Measurements from ENCODE around the gene RETSAT. TPM values are rescaled to one million over a fixed set of nuclear protein-coding genes. Genes with fewer than 3 reads are reported as not detected.

The RETSAT gene
- total and polyA plus RNA-seq, 2 of the 13 experiments (the other 11 are each of a cell fraction or from before 2014, with no cell fraction given): 46.7 to 61.0 TPM

DNA sequence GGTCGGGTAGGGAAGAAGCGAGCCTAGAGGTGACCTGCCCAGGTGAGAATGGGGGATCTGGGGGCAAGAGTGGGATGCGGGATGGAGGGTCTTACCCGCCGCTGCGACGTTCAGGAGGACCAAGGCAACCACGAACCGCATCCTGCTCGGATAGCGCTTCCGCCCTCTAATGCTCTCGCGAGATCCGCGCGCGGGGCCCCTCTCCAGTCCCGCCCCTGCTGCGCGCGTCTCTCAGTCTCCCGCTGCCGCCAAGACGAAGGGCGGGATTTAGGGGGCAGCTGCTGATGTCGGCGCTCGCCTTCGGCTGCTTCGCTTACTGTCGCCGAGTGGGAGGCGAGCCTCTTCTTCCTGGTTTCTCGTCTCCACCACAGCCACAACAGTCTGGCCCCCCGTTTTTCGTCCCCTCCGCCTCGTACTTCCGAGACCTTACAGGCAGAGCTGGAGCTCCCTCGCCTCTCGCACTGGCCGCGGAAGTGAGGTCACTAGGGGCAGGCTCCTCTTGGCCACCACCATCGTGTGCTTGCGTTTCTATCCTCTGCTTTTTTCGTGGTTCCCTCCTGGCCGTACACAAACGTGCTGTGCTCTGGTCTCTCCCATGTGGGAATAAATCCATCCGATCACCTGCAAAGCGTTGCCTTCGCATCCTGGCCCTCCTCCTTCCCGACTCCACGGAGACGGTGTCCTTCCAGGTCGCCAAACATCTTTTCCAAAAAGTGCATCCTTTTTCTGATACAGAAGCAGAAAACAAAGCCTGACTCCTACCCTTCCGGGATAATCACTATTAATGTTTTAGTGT lies 26.3 kb downstream of the RETSAT start, which contains the start of gene TGOLN2 (continued):
- TF ChIP-seq, protein P1, sequence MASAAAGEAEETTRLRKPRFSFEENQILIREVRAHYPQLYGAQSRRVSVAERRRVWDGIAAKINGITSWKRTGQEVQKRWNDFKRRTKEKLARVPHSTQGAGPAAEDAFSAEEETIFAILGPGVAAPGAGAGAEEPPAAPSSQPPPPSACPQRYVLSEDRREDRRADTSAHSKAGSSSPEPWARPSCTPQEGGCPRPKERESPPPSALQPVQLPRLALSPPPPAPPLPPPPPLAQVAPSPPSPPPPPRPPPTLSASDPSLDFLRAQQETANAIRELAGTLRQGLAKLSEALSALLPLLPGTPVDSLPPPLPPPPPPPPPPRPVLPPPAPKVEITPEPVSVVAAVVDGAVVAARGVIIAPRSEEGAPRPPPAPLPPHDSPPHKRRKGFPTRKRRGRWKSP (CRISPR knock-in tag; IDR thresholded peaks at IDR 0.05): peak; percentile 93
- TF ChIP-seq POGZ (CRISPR knock-in tag; IDR thresholded peaks at IDR 0.05) (peak; percentile 86), SIX1 (CRISPR knock-in tag; IDR thresholded peaks at IDR 0.05; ENCODE audit: borderline replicate concordance) (0 out of 2 replicates have a peak, but pooled peaks have one; percentile 27), KAT2B (IDR thresholded peaks at IDR 0.05; ENCODE audit: borderline replicate concordance, low read depth, low read length) (no peak), KMT2B (CRISPR knock-in tag; IDR thresholded peaks at IDR 0.05) (peak; percentile 91), RXRB (CRISPR knock-in tag; IDR thresholded peaks at IDR 0.05; ENCODE audit: borderline replicate concordance) (peak; percentile 73), ZNF326 (CRISPR knock-in tag; IDR thresholded peaks at IDR 0.05; ENCODE audit: borderline replicate concordance) (no peak), MAFK (conservative IDR thresholded peaks at IDR 0.05 in 1 of 2, IDR thresholded peaks at IDR 0.05 in 1 of 2; ENCODE audit: low read length in 2 of 2) (no peak), HNRNPLL (IDR thresholded peaks at IDR 0.05; ENCODE audit: low read depth, low read length, poor library complexity, severe bottlenecking) (peak; percentile 75), CCAR2 (optimal IDR thresholded peaks at IDR 0.05; ENCODE audit: low read depth, low read length) (no peak), TBP (CRISPR knock-in tag; IDR thresholded peaks at IDR 0.05) (0 out of 2 replicates have a peak, but pooled peaks have one; percentile 64), ZNF12 (CRISPR knock-in tag; IDR thresholded peaks at IDR 0.05) (0 out of 2 replicates have a peak, but pooled peaks have one; percentile 22), ZNF232 (CRISPR knock-in tag; IDR thresholded peaks at IDR 0.05; ENCODE audit: borderline replicate concordance) (peak; percentile 91; the same call in 1 of the 2 replicates), ZNF841 (CRISPR knock-in tag; IDR thresholded peaks at IDR 0.05; ENCODE audit: borderline replicate concordance) (no peak), ZNF879 (CRISPR knock-in tag; IDR thresholded peaks at IDR 0.05) (no peak; the same call in 1 of the 2 replicates), ZNF34 (CRISPR knock-in tag; IDR thresholded peaks at IDR 0.05; ENCODE audit: borderline replicate concordance) (0 out of 2 replicates have a peak, but pooled peaks have one; percentile 24)
- TF ChIP-seq, protein P2, sequence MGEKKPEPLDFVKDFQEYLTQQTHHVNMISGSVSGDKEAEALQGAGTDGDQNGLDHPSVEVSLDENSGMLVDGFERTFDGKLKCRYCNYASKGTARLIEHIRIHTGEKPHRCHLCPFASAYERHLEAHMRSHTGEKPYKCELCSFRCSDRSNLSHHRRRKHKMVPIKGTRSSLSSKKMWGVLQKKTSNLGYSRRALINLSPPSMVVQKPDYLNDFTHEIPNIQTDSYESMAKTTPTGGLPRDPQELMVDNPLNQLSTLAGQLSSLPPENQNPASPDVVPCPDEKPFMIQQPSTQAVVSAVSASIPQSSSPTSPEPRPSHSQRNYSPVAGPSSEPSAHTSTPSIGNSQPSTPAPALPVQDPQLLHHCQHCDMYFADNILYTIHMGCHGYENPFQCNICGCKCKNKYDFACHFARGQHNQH (CRISPR knock-in tag; IDR thresholded peaks at IDR 0.05): peak; percentile 92
- TF ChIP-seq, protein P3, sequence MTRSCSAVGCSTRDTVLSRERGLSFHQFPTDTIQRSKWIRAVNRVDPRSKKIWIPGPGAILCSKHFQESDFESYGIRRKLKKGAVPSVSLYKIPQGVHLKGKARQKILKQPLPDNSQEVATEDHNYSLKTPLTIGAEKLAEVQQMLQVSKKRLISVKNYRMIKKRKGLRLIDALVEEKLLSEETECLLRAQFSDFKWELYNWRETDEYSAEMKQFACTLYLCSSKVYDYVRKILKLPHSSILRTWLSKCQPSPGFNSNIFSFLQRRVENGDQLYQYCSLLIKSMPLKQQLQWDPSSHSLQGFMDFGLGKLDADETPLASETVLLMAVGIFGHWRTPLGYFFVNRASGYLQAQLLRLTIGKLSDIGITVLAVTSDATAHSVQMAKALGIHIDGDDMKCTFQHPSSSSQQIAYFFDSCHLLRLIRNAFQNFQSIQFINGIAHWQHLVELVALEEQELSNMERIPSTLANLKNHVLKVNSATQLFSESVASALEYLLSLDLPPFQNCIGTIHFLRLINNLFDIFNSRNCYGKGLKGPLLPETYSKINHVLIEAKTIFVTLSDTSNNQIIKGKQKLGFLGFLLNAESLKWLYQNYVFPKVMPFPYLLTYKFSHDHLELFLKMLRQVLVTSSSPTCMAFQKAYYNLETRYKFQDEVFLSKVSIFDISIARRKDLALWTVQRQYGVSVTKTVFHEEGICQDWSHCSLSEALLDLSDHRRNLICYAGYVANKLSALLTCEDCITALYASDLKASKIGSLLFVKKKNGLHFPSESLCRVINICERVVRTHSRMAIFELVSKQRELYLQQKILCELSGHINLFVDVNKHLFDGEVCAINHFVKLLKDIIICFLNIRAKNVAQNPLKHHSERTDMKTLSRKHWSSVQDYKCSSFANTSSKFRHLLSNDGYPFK (CRISPR knock-in tag; IDR thresholded peaks at IDR 0.05; ENCODE audit: borderline replicate concordance): peak; percentile 94
- TF ChIP-seq, protein P4, sequence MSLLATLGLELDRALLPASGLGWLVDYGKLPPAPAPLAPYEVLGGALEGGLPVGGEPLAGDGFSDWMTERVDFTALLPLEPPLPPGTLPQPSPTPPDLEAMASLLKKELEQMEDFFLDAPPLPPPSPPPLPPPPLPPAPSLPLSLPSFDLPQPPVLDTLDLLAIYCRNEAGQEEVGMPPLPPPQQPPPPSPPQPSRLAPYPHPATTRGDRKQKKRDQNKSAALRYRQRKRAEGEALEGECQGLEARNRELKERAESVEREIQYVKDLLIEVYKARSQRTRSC (CRISPR knock-in tag; IDR thresholded peaks at IDR 0.05; ENCODE audit: low read depth): 0 out of 2 replicates have a peak, but pooled peaks have one; percentile 87
- TF ChIP-seq, protein P5, sequence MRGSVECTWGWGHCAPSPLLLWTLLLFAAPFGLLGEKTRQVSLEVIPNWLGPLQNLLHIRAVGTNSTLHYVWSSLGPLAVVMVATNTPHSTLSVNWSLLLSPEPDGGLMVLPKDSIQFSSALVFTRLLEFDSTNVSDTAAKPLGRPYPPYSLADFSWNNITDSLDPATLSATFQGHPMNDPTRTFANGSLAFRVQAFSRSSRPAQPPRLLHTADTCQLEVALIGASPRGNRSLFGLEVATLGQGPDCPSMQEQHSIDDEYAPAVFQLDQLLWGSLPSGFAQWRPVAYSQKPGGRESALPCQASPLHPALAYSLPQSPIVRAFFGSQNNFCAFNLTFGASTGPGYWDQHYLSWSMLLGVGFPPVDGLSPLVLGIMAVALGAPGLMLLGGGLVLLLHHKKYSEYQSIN (CRISPR knock-in tag; IDR thresholded peaks at IDR 0.05; ENCODE audit: borderline replicate concordance): no peak

Measured in HepG2 (cell line).